HCT116 (cell line): ENCODE results near the gene CHN1. TPM values are rescaled to one million over a fixed set of nuclear protein-coding genes. Genes with fewer than 3 reads are reported as not detected.

ENCODE experiments used
- ATAC-seq: fragments of 200-7000 bp; cut with Tn5 transposase; 2 replicates; pipeline ENCODE4 v1.9.1; 2020; ENCODE audit warnings: mild to moderate bottlenecking, moderate library complexity
- BruUV-seq: library from RNA; stranded (reverse); fragments of 400-500 nt; replicated peaks from 2 replicates; lab custom pipeline; 2021; lab: Mats Ljungman, UMichigan
- CTCF ChIA-PET: fragments of 300-600 bp; sonication (Branson Sonifier 250); formaldehyde crosslinking; loops from one replicate; lab custom pipeline; 2021; ENCODE audit warnings: antibody characterized with exemption; lab: Charles Lee
- POLR2A ChIA-PET: fragments of 300-600, 350-600 bp; sonication (Branson Sonifier 250); formaldehyde crosslinking; loops from one replicate; lab custom pipeline; 2021; ENCODE audit warnings: antibody characterized with exemption; lab: Charles Lee
- RAD21 ChIA-PET, 2 experiments: fragments of 300-600 bp; sonication (Branson Sonifier 250); formaldehyde crosslinking; loops; one replicate each; lab custom pipeline; 2023; ENCODE audit warnings: low total read pairs in 2 of 2; ENCODE audit not compliant: uncharacterized antibody in 2 of 2, unreplicated experiment in 2 of 2, low non-redundant PET in 1 of 2; lab: Charles Lee
- DNase-seq: peaks from one replicate; pipeline ENCODE4 v3.0.0-alpha.2; 2010; ENCODE audit warnings: low read depth, low spot score
- H2AFZ ChIP-seq: fragments of 200-600 bp; shearing (Covaris generic), sonication (generic); 2 replicates; pipeline ENCODE4 v1.6.1; 2017; ENCODE audit warnings: low read depth, mixed run types, mixed read lengths, antibody characterized with exemption, low read length; ENCODE audit not compliant: poor library complexity, severe bottlenecking
- H3K27ac ChIP-seq: 2 replicates; pipeline ENCODE4 v1.5.1; 2012; ENCODE audit warnings: low read depth, low read length
- H3K27me3 ChIP-seq: fragments of 200-600 bp; sonication (generic); 2 replicates; pipeline ENCODE4 v1.6.1; 2016; ENCODE audit warnings: mixed run types, low read length, mixed read lengths; ENCODE audit not compliant: insufficient read depth
- H3K36me3 ChIP-seq, 2 experiments: fragments of 200-500 bp in 1 of 2; fragments of 200-600 bp in 1 of 2; sonication (Bioruptor generic) in 1 of 2; sonication (generic) in 1 of 2; 2 replicates each; pipeline versions ENCODE4 v1.5.1 to v1.6.1; 2014 to 2016; ENCODE audit warnings: low read length in 2 of 2, inconsistent platforms in 1 of 2, mixed read lengths in 1 of 2, mixed run types in 1 of 2; ENCODE audit not compliant: insufficient read depth in 2 of 2, control insufficient read depth in 1 of 2
- H3K4me1 ChIP-seq, 2 experiments: fragments of 200-600 bp in 1 of 2; sonication (generic) in 1 of 2; 2 replicates each; pipeline versions ENCODE4 v1.5.1 to v1.6.1; 2012 to 2017; ENCODE audit warnings: low read length in 2 of 2, inconsistent platforms in 1 of 2, mild to moderate bottlenecking in 1 of 2, mixed read lengths in 1 of 2, mixed run types in 1 of 2, moderate library complexity in 1 of 2; ENCODE audit not compliant: insufficient read depth in 2 of 2, control insufficient read depth in 1 of 2
- H3K4me2 ChIP-seq: fragments of 200-600 bp; sonication (generic); 2 replicates; pipeline ENCODE4 v1.6.1; 2017; ENCODE audit warnings: mixed run types, low read length, mixed read lengths
- H3K4me3 ChIP-seq, 2 experiments: fragments of 200-600 bp in 1 of 2; sonication (generic) in 1 of 2; replicated peaks in 1 of 2; 2 replicates each; pipeline ENCODE4 v1.5.1; 2011 to 2016; ENCODE audit warnings: low read length in 2 of 2, control low read depth in 1 of 2, low read depth in 1 of 2, mild to moderate bottlenecking in 1 of 2, mixed read lengths in 1 of 2, mixed run types in 1 of 2
- H3K79me2 ChIP-seq: fragments of 200-600 bp; sonication (generic); 2 replicates; pipeline ENCODE4 v1.6.1; 2017; ENCODE audit warnings: mild to moderate bottlenecking, mixed run types, low read length, moderate library complexity, mixed read lengths; ENCODE audit not compliant: insufficient read depth
- H3K9ac ChIP-seq: fragments of 200-600 bp; sonication (generic); 2 replicates; pipeline ENCODE4 v1.6.1; 2016; ENCODE audit warnings: low read length, mixed read lengths
- H3K9me2 ChIP-seq: fragments of 200-600 bp; sonication (generic), shearing (Covaris generic); 2 replicates; pipeline ENCODE4 v1.6.1; 2017; ENCODE audit warnings: mixed run types, mild to moderate bottlenecking, moderate library complexity; ENCODE audit not compliant: insufficient read depth
- H3K9me3 ChIP-seq, 2 experiments: fragments of 200-500 bp in 1 of 2; fragments of 200-600 bp in 1 of 2; sonication (Bioruptor generic) in 1 of 2; sonication (generic) in 1 of 2; 2 replicates each; pipeline ENCODE4 v1.6.1; 2014 to 2017; ENCODE audit warnings: low read length in 2 of 2, mixed read lengths in 2 of 2, inconsistent platforms in 1 of 2, low read depth in 1 of 2, mild to moderate bottlenecking in 1 of 2, mixed run types in 1 of 2, moderate library complexity in 1 of 2; ENCODE audit not compliant: control insufficient read depth in 1 of 2, insufficient read depth in 1 of 2
- H4K20me1 ChIP-seq: fragments of 200-600 bp; sonication (generic), shearing (Covaris generic); 2 replicates; pipeline ENCODE4 v1.6.1; 2017; ENCODE audit warnings: mixed run types, mild to moderate bottlenecking, moderate library complexity; ENCODE audit not compliant: insufficient read depth
- ATF3 ChIP-seq: IDR thresholded peaks from 2 replicates; pipeline ENCODE4 v1.6.1; 2012
- EGR1 ChIP-seq: IDR thresholded peaks from 2 replicates; pipeline ENCODE4 v1.6.1; 2012; ENCODE audit warnings: low read depth
- ELF1 ChIP-seq: IDR thresholded peaks from 2 replicates; pipeline ENCODE4 v1.6.1; 2012; ENCODE audit warnings: low read depth, borderline replicate concordance
- EZH2phosphoT487 ChIP-seq: fragments of 200-600 bp; IDR thresholded peaks from 2 replicates; pipeline ENCODE4 v1.6.1; 2018; ENCODE audit warnings: antibody characterized with exemption, borderline replicate concordance
- JUND ChIP-seq: IDR thresholded peaks from 2 replicates; pipeline ENCODE4 v1.6.1; 2012
- RAD21 ChIP-seq: IDR thresholded peaks from 2 replicates; pipeline ENCODE4 v1.6.1; 2012; ENCODE audit warnings: low read depth, mild to moderate bottlenecking
- SRF ChIP-seq: IDR thresholded peaks from 2 replicates; pipeline ENCODE4 v1.6.1; 2012; ENCODE audit warnings: low read depth
- TCF7L2 ChIP-seq: IDR thresholded peaks from 2 replicates; pipeline ENCODE4 v1.7.0; 2011; ENCODE audit warnings: borderline replicate concordance, inconsistent platforms; ENCODE audit not compliant: insufficient read depth, insufficient read length; ENCODE audit errors: extremely low read depth
- YY1 ChIP-seq: IDR thresholded peaks from 2 replicates; pipeline ENCODE4 v1.6.1; 2011; ENCODE audit warnings: low read length, low read depth, moderate library complexity, mild to moderate bottlenecking; ENCODE audit not compliant: insufficient replicate concordance; ENCODE audit errors: extremely low read depth
- ZNF274 ChIP-seq: fragments of 200-500 bp; sonication (Bioruptor generic); IDR thresholded peaks from 2 replicates; pipeline ENCODE4 v1.6.1; 2014; ENCODE audit warnings: mild to moderate bottlenecking, low read depth, low read length, inconsistent platforms
- intact Hi-C: fragments of 100-400 bp; cut with micrococcal nuclease; formaldehyde crosslinking; loops from 2 replicates; pipeline ENCODE4 v1.10.0; 2022
- total RNA-seq: library from RNA; stranded (reverse); gene quantifications from one replicate; pipeline ENCODE4 v1.2.1, GENCODE V29; 2021; ENCODE audit not compliant: unreplicated experiment
- TF ChIP-seq, protein P1 (sequence below): IDR thresholded peaks from 2 replicates; pipeline ENCODE4 v1.6.1; 2011; ENCODE audit warnings: mild to moderate bottlenecking, low read length, moderate library complexity; ENCODE audit not compliant: insufficient replicate concordance; ENCODE audit errors: extremely low read depth
- TF ChIP-seq, protein P2 (sequence below): IDR thresholded peaks from 2 replicates; pipeline ENCODE4 v1.6.1; 2012; ENCODE audit warnings: low read depth

The CHN1 gene
- total RNA-seq, 1 experiment from 2014 or later = 3.6 TPM

- ChIA-PET CTCF (no interaction called here), RAD21 (no interaction called here), POLR2A (no interaction called here)
- intact Hi-C loops = no loop called here
- Histone ChIP-seq H4K20me1 (no peaks in the 10 kb centered on the region), H3K4me3 (no peak overlapping the region), H3K27me3 (no peaks in the 10 kb centered on the region), H3K27ac (no peak overlapping the region), H3K9me2 (no peaks in the 10 kb centered on the region), H3K36me3 (no peaks in the 10 kb centered on the region), H2AFZ (no peak overlapping the region), H3K79me2 (no peaks in the 10 kb centered on the region), H3K4me2 (no peak overlapping the region), H3K4me1 (peaks cover 0 to 5% of the 10 kb centered on the region in 2 experiments; a peak in 1 of 4 replicates), H3K9me3 (no peaks in the 10 kb centered on the region), H3K9ac (no peak overlapping the region)
- DNase-seq (no peak), ATAC-seq (no peak)
- no peak for TF ChIP-seq EZH2phosphoT487
- TF ChIP-seq ZNF274 = no peak
- TF ChIP-seq YY1 = no peak
- TF ChIP-seq ELF1 = no peak
- TF ChIP-seq SRF = no peak
- no TSS peak for BruUV-seq
Measured at GRCh38 chr2:174833737-174834136, 171.4 kb downstream of the CHN1 start.

DNA sequence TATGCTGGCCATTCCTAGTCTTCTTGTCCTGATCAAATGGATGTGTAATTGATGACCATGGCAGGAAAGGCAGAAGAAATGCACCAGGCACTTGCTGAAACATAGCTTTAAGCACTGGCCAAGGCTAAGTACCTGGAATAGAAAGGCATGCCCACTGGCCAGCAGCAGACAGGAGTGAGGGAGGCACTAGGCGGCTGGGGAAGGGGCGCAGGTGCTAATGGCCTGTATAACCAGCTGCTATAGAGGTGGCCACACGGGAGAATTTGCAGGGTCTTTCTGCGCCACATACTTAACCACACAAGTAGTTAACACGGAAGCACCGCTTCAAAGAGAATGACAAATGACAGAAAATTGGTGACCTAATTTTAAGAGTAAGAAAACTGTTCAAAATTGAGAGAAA is 174.6 kb downstream of the CHN1 start:
- Histone ChIP-seq H3K79me2 (no peaks in the 10 kb centered on the region), H3K9ac (no peak overlapping the region), H4K20me1 (no peaks in the 10 kb centered on the region), H3K9me2 (no peaks in the 10 kb centered on the region), H3K4me2 (no peak overlapping the region), H3K4me3 (no peak overlapping the region), H3K4me1 (peaks cover 4 to 8% of the 10 kb centered on the region in 2 experiments; a peak in 2 of 4 replicates), H2AFZ (no peak overlapping the region), H3K27ac (no peak overlapping the region), H3K27me3 (no peaks in the 10 kb centered on the region), H3K36me3 (no peaks in the 10 kb centered on the region), H3K9me3 (no peaks in the 10 kb centered on the region)
- no peak for DNase-seq
- RAD21 ChIA-PET = no interaction called here
- intact Hi-C loops = no loop called here
- POLR2A ChIA-PET = no interaction called here
- CTCF ChIA-PET = no interaction called here
- ATAC-seq = no peak
- BruUV-seq = no TSS peak
- TF ChIP-seq, protein P1, sequence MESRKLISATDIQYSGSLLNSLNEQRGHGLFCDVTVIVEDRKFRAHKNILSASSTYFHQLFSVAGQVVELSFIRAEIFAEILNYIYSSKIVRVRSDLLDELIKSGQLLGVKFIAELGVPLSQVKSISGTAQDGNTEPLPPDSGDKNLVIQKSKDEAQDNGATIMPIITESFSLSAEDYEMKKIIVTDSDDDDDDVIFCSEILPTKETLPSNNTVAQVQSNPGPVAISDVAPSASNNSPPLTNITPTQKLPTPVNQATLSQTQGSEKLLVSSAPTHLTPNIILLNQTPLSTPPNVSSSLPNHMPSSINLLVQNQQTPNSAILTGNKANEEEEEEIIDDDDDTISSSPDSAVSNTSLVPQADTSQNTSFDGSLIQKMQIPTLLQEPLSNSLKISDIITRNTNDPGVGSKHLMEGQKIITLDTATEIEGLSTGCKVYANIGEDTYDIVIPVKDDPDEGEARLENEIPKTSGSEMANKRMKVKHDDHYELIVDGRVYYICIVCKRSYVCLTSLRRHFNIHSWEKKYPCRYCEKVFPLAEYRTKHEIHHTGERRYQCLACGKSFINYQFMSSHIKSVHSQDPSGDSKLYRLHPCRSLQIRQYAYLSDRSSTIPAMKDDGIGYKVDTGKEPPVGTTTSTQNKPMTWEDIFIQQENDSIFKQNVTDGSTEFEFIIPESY = no peak
- TF ChIP-seq, protein P2, sequence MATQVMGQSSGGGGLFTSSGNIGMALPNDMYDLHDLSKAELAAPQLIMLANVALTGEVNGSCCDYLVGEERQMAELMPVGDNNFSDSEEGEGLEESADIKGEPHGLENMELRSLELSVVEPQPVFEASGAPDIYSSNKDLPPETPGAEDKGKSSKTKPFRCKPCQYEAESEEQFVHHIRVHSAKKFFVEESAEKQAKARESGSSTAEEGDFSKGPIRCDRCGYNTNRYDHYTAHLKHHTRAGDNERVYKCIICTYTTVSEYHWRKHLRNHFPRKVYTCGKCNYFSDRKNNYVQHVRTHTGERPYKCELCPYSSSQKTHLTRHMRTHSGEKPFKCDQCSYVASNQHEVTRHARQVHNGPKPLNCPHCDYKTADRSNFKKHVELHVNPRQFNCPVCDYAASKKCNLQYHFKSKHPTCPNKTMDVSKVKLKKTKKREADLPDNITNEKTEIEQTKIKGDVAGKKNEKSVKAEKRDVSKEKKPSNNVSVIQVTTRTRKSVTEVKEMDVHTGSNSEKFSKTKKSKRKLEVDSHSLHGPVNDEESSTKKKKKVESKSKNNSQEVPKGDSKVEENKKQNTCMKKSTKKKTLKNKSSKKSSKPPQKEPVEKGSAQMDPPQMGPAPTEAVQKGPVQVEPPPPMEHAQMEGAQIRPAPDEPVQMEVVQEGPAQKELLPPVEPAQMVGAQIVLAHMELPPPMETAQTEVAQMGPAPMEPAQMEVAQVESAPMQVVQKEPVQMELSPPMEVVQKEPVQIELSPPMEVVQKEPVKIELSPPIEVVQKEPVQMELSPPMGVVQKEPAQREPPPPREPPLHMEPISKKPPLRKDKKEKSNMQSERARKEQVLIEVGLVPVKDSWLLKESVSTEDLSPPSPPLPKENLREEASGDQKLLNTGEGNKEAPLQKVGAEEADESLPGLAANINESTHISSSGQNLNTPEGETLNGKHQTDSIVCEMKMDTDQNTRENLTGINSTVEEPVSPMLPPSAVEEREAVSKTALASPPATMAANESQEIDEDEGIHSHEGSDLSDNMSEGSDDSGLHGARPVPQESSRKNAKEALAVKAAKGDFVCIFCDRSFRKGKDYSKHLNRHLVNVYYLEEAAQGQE = no peak
- TF ChIP-seq TCF7L2 (no peak), ZNF274 (no peak), SRF (no peak), ATF3 (no peak), RAD21 (no peak), JUND (no peak), EGR1 (no peak), EZH2phosphoT487 (no peak)
